Natural killer cell (primary cell): Measurements from ENCODE around the gene NCAM1. TPM values are rescaled to one million over a fixed set of nuclear protein-coding genes. Genes with fewer than 3 reads are reported as not detected.

Experiments used
- ATAC-seq, 3 donors: fragments of 150-1000 bp in 2 of 3; fragments of 200-7000 bp in 1 of 3; cut with Tn5 transposase; 1 replicate in 1 of 3; 2 replicates in 2 of 3; pipeline ENCODE4 v1.10.0; 2021; ENCODE audit warnings: mild to moderate bottlenecking in 2 of 3, moderate library complexity in 2 of 3
- DNase-seq, 2 donors: peaks; one replicate each; pipeline versions ENCODE4 v3.0.0 to v3.0.0-alpha.2; 2013 to 2021; ENCODE audit warnings: mixed read lengths in 1 of 2
- H3K27ac ChIP-seq: one replicate; pipeline ENCODE4 v1.5.1; 2013; ENCODE audit warnings: mild to moderate bottlenecking, low read length
- H3K27me3 ChIP-seq: one replicate; pipeline ENCODE4 v1.6.1; 2013; ENCODE audit warnings: low read length; ENCODE audit not compliant: control insufficient read depth, insufficient read depth
- H3K36me3 ChIP-seq: one replicate; pipeline ENCODE4 v1.6.1; 2013; ENCODE audit warnings: low read length; ENCODE audit not compliant: control insufficient read depth, insufficient read depth
- H3K4me1 ChIP-seq: one replicate; pipeline ENCODE4 v1.6.1; 2013; ENCODE audit warnings: low read length; ENCODE audit not compliant: control insufficient read depth, insufficient read depth
- H3K4me3 ChIP-seq: one replicate; pipeline ENCODE4 v1.5.1; 2013; ENCODE audit warnings: low read length
- H3K9me3 ChIP-seq: one replicate; pipeline ENCODE4 v1.6.1; 2013; ENCODE audit warnings: low read length; ENCODE audit not compliant: control insufficient read depth, insufficient read depth
- H3K27ac Mint-ChIP-seq, 2 donors: one replicate each; pipeline ENCODE4 v1.8.0; 2022; ENCODE audit warnings: mild to moderate bottlenecking in 2 of 2, mixed read lengths in 2 of 2, moderate library complexity in 1 of 2
- H3K27me3 Mint-ChIP-seq, 2 donors: one replicate each; pipeline ENCODE4 v1.8.0; 2022; ENCODE audit warnings: low read depth in 2 of 2, mixed read lengths in 2 of 2
- H3K36me3 Mint-ChIP-seq: one replicate; pipeline ENCODE4 v1.8.0; 2022; ENCODE audit warnings: mixed read lengths
- H3K4me1 Mint-ChIP-seq, 2 donors: one replicate each; pipeline ENCODE4 v1.8.0; 2022; ENCODE audit warnings: mixed read lengths in 2 of 2
- H3K4me3 Mint-ChIP-seq: one replicate; pipeline ENCODE4 v1.8.0; 2022; ENCODE audit warnings: mild to moderate bottlenecking, moderate library complexity, mixed read lengths
- H3K9me3 Mint-ChIP-seq, 2 donors: one replicate each; pipeline ENCODE4 v1.8.0; 2022; ENCODE audit warnings: mixed read lengths in 2 of 2
- CTCF ChIP-seq: fragments of 200-600 bp; IDR thresholded peaks from one replicate; pipeline ENCODE4 v1.8.0; 2022; ENCODE audit warnings: antibody characterized with exemption
- WGBS: methylation state at CpG from one replicate; pipeline ENCODE4 v1.1.7; 2013; ENCODE audit warnings: missing lambda C conversion rate; ENCODE audit not compliant: insufficient coverage; 5-methylcytosine and 5-hydroxymethylcytosine counted together
- intact Hi-C: fragments of 100-400 bp; cut with micrococcal nuclease; formaldehyde crosslinking; loops from one replicate; pipeline ENCODE4 v1.14.2; 2022
- total RNA-seq, 4 donors: library from RNA; stranded (reverse); fragments of 120-200 nt in 1 of 4; gene quantifications; one replicate each; pipeline versions ENCODE4 v1.2.3 to v1.2.4, GENCODE V29; 2013 to 2022

Gene NCAM1
- total RNA-seq, 3 donors from 2014 or later (not counting 1 experiment from before 2014, with no cell fraction given): 129 to 208 (median 187) TPM

- no peak for ATAC-seq
- 96% methylated on average over 2 of the region's 2 CpGs for WGBS
Measured at GRCh38 chr11:113022262-113022661, 61.0 kb downstream of the NCAM1 start.

GRCh38 chr11:113023228-113023627 lies 62.0 kb downstream of the NCAM1 start:
- intact Hi-C loops: no loop called here
- no peak for ATAC-seq
- Histone ChIP-seq H3K9me3 (no peaks in the 10 kb centered on the region), H3K4me1 (peaks cover 4% of the 10 kb centered on the region), H3K27me3 (no peaks in the 10 kb centered on the region), H3K27ac (no peak overlapping the region), H3K36me3 (no peaks in the 10 kb centered on the region), H3K4me3 (no peak overlapping the region)
- TF ChIP-seq CTCF: no peak
- H3K9me3 Mint-ChIP-seq: no peaks in the 10 kb centered on the region
- no peak overlapping the region for H3K27ac Mint-ChIP-seq
- 38% methylated on average over 2 of the region's 2 CpGs for WGBS
- H3K4me1 Mint-ChIP-seq: peaks cover 50 to 68% of the 10 kb centered on the region in 2 donors
- no peaks in the 10 kb centered on the region for H3K27me3 Mint-ChIP-seq
- H3K36me3 Mint-ChIP-seq: no peaks in the 10 kb centered on the region
- H3K4me3 Mint-ChIP-seq: no peak overlapping the region
- no peak for DNase-seq

More at GRCh38 chr11:113022262-113022661, 61.0 kb downstream of the NCAM1 start:
- H3K36me3 Mint-ChIP-seq: no peaks in the 10 kb centered on the region
- intact Hi-C loops: no loop called here
- peaks cover 45 to 70% of the 10 kb centered on the region in 2 donors for H3K4me1 Mint-ChIP-seq
- TF ChIP-seq CTCF: no peak
- Histone ChIP-seq H3K4me1 (peaks cover 4% of the 10 kb centered on the region), H3K9me3 (no peaks in the 10 kb centered on the region), H3K27ac (no peak overlapping the region), H3K27me3 (no peaks in the 10 kb centered on the region), H3K36me3 (no peaks in the 10 kb centered on the region), H3K4me3 (no peak overlapping the region)
- H3K4me3 Mint-ChIP-seq: no peak overlapping the region
- H3K27ac Mint-ChIP-seq: no peak overlapping the region
- no peaks in the 10 kb centered on the region for H3K9me3 Mint-ChIP-seq
- DNase-seq: no peak
- no peaks in the 10 kb centered on the region for H3K27me3 Mint-ChIP-seq

GRCh38 chr11:113023986-113024385 lies 62.8 kb downstream of the NCAM1 start:
- no peaks in the 10 kb centered on the region for H3K9me3 ChIP-seq
- DNase-seq: no peak
- no peaks in the 10 kb centered on the region for H3K36me3 ChIP-seq
- H3K4me1 Mint-ChIP-seq: peaks cover 45 to 60% of the 10 kb centered on the region in 2 donors
- no peaks in the 10 kb centered on the region for H3K27me3 ChIP-seq
- H3K27ac ChIP-seq: no peak overlapping the region
- no peak for TF ChIP-seq CTCF
- ATAC-seq: no peak
- H3K27me3 Mint-ChIP-seq: no peaks in the 10 kb centered on the region
- H3K9me3 Mint-ChIP-seq: no peaks in the 10 kb centered on the region
- intact Hi-C loops: no loop called here
- 91% methylated on average over 3 of the region's 4 CpGs for WGBS
- no peak overlapping the region for H3K4me3 ChIP-seq
- no peak overlapping the region for H3K27ac Mint-ChIP-seq
- no peaks in the 10 kb centered on the region for H3K36me3 Mint-ChIP-seq
- H3K4me1 ChIP-seq: peaks cover 3% of the 10 kb centered on the region
- H3K4me3 Mint-ChIP-seq: no peak overlapping the region

- ATAC-seq: no peak
- no peak overlapping the region for H3K27ac Mint-ChIP-seq
Measured at GRCh38 chr11:113026778-113027177, 65.6 kb downstream of the NCAM1 start.

More at GRCh38 chr11:113026778-113027177, 65.6 kb downstream of the NCAM1 start:
- intact Hi-C loops: no loop called here
- H3K4me3 ChIP-seq: no peak overlapping the region
- H3K9me3 ChIP-seq: no peaks in the 10 kb centered on the region
- DNase-seq: no peak
- no peaks in the 10 kb centered on the region for H3K4me1 ChIP-seq
- H3K27me3 ChIP-seq: no peaks in the 10 kb centered on the region
- WGBS: 74% methylated on average over 3 of the region's 3 CpGs
- Mint-ChIP-seq H3K4me3 (no peak overlapping the region), H3K4me1 (peaks cover 44 to 46% of the 10 kb centered on the region in 2 donors), H3K9me3 (no peaks in the 10 kb centered on the region), H3K36me3 (no peaks in the 10 kb centered on the region), H3K27me3 (no peaks in the 10 kb centered on the region)
- H3K27ac ChIP-seq: no peak overlapping the region
- no peak for TF ChIP-seq CTCF
- H3K36me3 ChIP-seq: no peaks in the 10 kb centered on the region
